Measurements from ENCODE around the gene TBC1D20. TPM values are rescaled to one million over a fixed set of nuclear protein-coding genes. Genes with fewer than 3 reads are reported as not detected.

The TBC1D20 gene
- total RNA-seq, 1 experiment from 2014 or later = 32.5 TPM

DNA sequence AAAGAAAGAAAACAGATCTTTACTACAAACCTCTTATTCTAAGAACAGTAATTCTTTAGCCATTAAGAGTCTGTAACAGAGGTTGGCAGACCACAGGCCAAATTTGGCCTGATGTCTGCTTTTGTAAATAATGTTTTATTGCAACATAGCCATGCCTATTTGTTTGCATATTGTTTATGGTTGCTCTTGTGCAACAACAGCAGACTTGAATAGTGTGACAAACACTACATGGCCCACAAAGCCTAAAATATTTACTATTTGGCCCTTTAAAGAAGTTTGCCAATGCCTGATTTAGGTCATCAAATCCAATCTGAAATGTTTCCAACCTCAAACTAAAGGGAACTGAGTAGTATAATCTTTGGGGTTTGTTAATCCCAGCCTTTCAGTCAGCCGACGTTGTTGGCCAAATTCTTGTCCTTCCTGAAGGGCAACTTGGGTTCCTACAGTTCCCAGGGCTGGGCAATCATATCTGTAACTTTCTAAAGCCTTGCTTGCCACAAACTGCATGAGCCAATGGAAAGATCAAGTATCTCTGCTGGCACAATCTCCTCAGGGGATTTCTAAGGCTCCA lies 33.9 kb upstream of the TBC1D20 start:
- H3K9me3 Mint-ChIP-seq (ENCODE audit: unreplicated experiment) = no peaks in the 10 kb centered on the region
- CTCF ChIA-PET = interaction anchor here (1.0 to 2.1 kb wide), 5 partner anchors 16 to 244 kb away, joined by 3 to 7 read pairs (median 4); no protein-coding TSS in a partner anchor
- intact Hi-C loops (cut with micrococcal nuclease) = no loop called here
- H3K27me3 Mint-ChIP-seq (ENCODE audit: insufficient read depth, unreplicated experiment) = no peaks in the 10 kb centered on the region
- TF ChIP-seq, protein P1, sequence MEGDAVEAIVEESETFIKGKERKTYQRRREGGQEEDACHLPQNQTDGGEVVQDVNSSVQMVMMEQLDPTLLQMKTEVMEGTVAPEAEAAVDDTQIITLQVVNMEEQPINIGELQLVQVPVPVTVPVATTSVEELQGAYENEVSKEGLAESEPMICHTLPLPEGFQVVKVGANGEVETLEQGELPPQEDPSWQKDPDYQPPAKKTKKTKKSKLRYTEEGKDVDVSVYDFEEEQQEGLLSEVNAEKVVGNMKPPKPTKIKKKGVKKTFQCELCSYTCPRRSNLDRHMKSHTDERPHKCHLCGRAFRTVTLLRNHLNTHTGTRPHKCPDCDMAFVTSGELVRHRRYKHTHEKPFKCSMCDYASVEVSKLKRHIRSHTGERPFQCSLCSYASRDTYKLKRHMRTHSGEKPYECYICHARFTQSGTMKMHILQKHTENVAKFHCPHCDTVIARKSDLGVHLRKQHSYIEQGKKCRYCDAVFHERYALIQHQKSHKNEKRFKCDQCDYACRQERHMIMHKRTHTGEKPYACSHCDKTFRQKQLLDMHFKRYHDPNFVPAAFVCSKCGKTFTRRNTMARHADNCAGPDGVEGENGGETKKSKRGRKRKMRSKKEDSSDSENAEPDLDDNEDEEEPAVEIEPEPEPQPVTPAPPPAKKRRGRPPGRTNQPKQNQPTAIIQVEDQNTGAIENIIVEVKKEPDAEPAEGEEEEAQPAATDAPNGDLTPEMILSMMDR (IDR thresholded peaks at IDR 0.05; ENCODE audit: unreplicated experiment) = no peak
- no peak overlapping the region for H3K4me3 Mint-ChIP-seq (ENCODE audit: unreplicated experiment)
- no TSS peak for BruUV-seq (replicated peaks)
- no peaks in the 10 kb centered on the region for H3K4me1 Mint-ChIP-seq (ENCODE audit: insufficient read depth, unreplicated experiment)
- POLR2A ChIA-PET = interaction anchor here (0.6 to 2.5 kb wide), 4 partner anchors 8 to 150 kb away, joined by 3 to 7 read pairs (median 4); no protein-coding TSS in a partner anchor
- no peak overlapping the region for H3K27ac Mint-ChIP-seq (ENCODE audit: low read depth, unreplicated experiment)
- peaks cover 87% of the 10 kb centered on the region for H3K36me3 Mint-ChIP-seq (ENCODE audit: insufficient read depth, unreplicated experiment)
- DNase-seq (ENCODE audit: unreplicated experiment) = no peak

DNA sequence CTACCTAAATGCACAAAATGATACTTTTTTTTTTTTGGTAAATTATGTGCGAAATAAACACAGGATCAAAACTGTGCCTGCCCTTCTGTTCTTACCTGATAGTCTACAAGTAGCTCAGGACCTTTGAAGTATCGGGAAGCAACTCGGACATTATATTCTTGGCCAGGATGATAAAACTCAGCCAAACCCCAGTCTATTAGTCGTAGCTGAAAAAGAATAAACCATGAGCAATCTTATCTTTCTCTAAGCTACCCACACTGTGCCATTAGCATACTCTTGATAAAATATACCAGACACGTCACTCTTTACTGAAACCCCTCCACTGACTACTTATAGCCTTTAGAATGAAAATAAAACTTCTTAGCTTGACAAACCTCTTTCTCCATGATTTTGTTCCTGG lies 29.8 kb upstream of the TBC1D20 start:
- no TSS peak for BruUV-seq (replicated peaks)
- TF ChIP-seq, protein P1 (IDR thresholded peaks at IDR 0.05; ENCODE audit: unreplicated experiment) = no peak
- CTCF ChIA-PET = interaction anchor here (0.7 to 1.7 kb wide), 7 partner anchors 13 to 162 kb away, joined by 3 to 5 read pairs (median 4); no protein-coding TSS in a partner anchor
- intact Hi-C loops (cut with micrococcal nuclease) = no loop called here
- Mint-ChIP-seq H3K27me3 (ENCODE audit: insufficient read depth, unreplicated experiment) (no peaks in the 10 kb centered on the region), H3K9me3 (ENCODE audit: unreplicated experiment) (no peaks in the 10 kb centered on the region), H3K36me3 (ENCODE audit: insufficient read depth, unreplicated experiment) (peaks cover 90% of the 10 kb centered on the region), H3K27ac (ENCODE audit: low read depth, unreplicated experiment) (no peak overlapping the region), H3K4me1 (ENCODE audit: insufficient read depth, unreplicated experiment) (no peaks in the 10 kb centered on the region), H3K4me3 (ENCODE audit: unreplicated experiment) (no peak overlapping the region)
- no peak for DNase-seq (ENCODE audit: unreplicated experiment)
- POLR2A ChIA-PET = interaction anchor here (0.6 to 1.4 kb wide), 7 partner anchors 10 to 249 kb away, joined by 3 to 9 read pairs (median 3); no protein-coding TSS in a partner anchor

DNA sequence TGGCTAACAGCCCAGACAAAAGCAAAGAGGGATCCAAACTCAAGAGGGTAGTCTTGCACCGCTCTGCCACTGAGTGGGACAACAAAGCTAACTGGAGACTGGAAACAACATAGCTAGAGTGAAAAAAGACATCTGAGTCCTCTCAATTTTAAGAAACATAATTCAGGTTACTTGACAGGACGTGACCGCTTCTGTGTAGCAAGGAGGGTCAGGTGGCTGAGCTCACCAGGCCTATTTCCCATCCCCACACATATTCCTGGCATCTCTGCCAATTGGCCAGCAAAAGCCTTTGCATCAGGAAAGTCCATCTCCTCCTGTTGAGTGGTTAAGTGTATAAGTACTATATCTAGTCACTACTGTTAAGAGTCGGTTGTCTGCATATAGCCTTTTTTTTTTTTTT lies 25.3 kb upstream of the TBC1D20 start:
- TF ChIP-seq, protein P1 (IDR thresholded peaks at IDR 0.05; ENCODE audit: unreplicated experiment) = no peak
- H3K27ac Mint-ChIP-seq (ENCODE audit: low read depth, unreplicated experiment) = no peak overlapping the region
- BruUV-seq (replicated peaks) = no TSS peak
- no peak for DNase-seq (ENCODE audit: unreplicated experiment)
- H3K27me3 Mint-ChIP-seq (ENCODE audit: insufficient read depth, unreplicated experiment) = no peaks in the 10 kb centered on the region
- ChIA-PET CTCF (interaction anchor here (0.5 to 1.7 kb wide), 5 partner anchors 9 to 133 kb away, joined by 3 to 9 read pairs (median 3); no protein-coding TSS in a partner anchor), POLR2A (interaction anchor here (0.8 to 1.0 kb wide), 2 partner anchors 18 to 56 kb away, joined by 3 read pairs; no protein-coding TSS in a partner anchor)
- H3K36me3 Mint-ChIP-seq (ENCODE audit: insufficient read depth, unreplicated experiment) = peaks cover 94% of the 10 kb centered on the region
- H3K4me3 Mint-ChIP-seq (ENCODE audit: unreplicated experiment) = no peak overlapping the region
- H3K9me3 Mint-ChIP-seq (ENCODE audit: unreplicated experiment) = no peaks in the 10 kb centered on the region
- intact Hi-C loops (cut with micrococcal nuclease) = no loop called here
- H3K4me1 Mint-ChIP-seq (ENCODE audit: insufficient read depth, unreplicated experiment) = no peaks in the 10 kb centered on the region

GRCh38 chr20:483815-484644 lies 21.7 kb upstream of the TBC1D20 start:
- Mint-ChIP-seq H3K27ac (ENCODE audit: low read depth, unreplicated experiment) (no peak overlapping the region), H3K9me3 (ENCODE audit: unreplicated experiment) (no peaks in the 10 kb centered on the region), H3K36me3 (ENCODE audit: insufficient read depth, unreplicated experiment) (peaks cover 92% of the 10 kb centered on the region), H3K4me3 (ENCODE audit: unreplicated experiment) (no peak overlapping the region), H3K27me3 (ENCODE audit: insufficient read depth, unreplicated experiment) (no peaks in the 10 kb centered on the region), H3K4me1 (ENCODE audit: insufficient read depth, unreplicated experiment) (peaks cover 5% of the 10 kb centered on the region)
- intact Hi-C loops (cut with micrococcal nuclease) = no loop called here
- ChIA-PET CTCF (interaction anchor here (3.0 kb wide), 1 partner anchor 131 kb away, joined by 12 read pairs; no protein-coding TSS in a partner anchor), POLR2A (interaction anchor here (0.6 to 1.0 kb wide), 2 partner anchors 10 to 168 kb away, joined by 3 read pairs; no protein-coding TSS in a partner anchor)
- TF ChIP-seq, protein P1 (IDR thresholded peaks at IDR 0.05; ENCODE audit: unreplicated experiment) = no peak
- BruUV-seq (replicated peaks) = no TSS peak
- DNase-seq (ENCODE audit: unreplicated experiment) = no peak
